ENCODE data around the gene ARID3B.

- TF ChIP-seq, protein P1, sequence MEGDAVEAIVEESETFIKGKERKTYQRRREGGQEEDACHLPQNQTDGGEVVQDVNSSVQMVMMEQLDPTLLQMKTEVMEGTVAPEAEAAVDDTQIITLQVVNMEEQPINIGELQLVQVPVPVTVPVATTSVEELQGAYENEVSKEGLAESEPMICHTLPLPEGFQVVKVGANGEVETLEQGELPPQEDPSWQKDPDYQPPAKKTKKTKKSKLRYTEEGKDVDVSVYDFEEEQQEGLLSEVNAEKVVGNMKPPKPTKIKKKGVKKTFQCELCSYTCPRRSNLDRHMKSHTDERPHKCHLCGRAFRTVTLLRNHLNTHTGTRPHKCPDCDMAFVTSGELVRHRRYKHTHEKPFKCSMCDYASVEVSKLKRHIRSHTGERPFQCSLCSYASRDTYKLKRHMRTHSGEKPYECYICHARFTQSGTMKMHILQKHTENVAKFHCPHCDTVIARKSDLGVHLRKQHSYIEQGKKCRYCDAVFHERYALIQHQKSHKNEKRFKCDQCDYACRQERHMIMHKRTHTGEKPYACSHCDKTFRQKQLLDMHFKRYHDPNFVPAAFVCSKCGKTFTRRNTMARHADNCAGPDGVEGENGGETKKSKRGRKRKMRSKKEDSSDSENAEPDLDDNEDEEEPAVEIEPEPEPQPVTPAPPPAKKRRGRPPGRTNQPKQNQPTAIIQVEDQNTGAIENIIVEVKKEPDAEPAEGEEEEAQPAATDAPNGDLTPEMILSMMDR (IDR thresholded peaks at IDR 0.05; ENCODE audit: insufficient read depth, low read length) = no peak
- TF ChIP-seq REST (IDR thresholded peaks at IDR 0.05; ENCODE audit: insufficient replicate concordance, low read depth) (no peak), POLR2AphosphoS5 (IDR thresholded peaks at IDR 0.05; ENCODE audit: low read depth) (no peak), GABPA (IDR thresholded peaks at IDR 0.05; ENCODE audit: low read depth) (no peak)
Observed at GRCh38 chr15:74568594-74568993, 27.6 kb downstream of the ARID3B start.

Measured in HL-60 (cell line).